HepG2 (cell line): ENCODE data around the gene CACNA2D3. TPM values are rescaled to one million over a fixed set of nuclear protein-coding genes. Genes with fewer than 3 reads are reported as not detected.

Source experiments
- ATAC-seq: fragments of 200-7000 bp; cut with Tn5 transposase; 3 replicates; pipeline ENCODE4 v1.9.1; 2020; ENCODE audit warnings: mild to moderate bottlenecking, moderate library complexity
- BruUV-seq: library from RNA; stranded (reverse); fragments of 400-500 nt; replicated peaks from 2 replicates; lab custom pipeline; 2021; lab: Mats Ljungman, UMichigan
- CTCF ChIA-PET: fragments of 300-600 bp; formaldehyde crosslinking; extraction: SDS; loops from one replicate; lab custom pipeline; 2021; ENCODE audit warnings: low total read pairs, inconsistent platforms, low intra/inter-chr PET ratio; lab: Yijun Ruan, JAX
- POLR2A ChIA-PET: fragments of 350-600 bp; sonication (Branson Sonifier 250); formaldehyde crosslinking; loops from one replicate; lab custom pipeline; 2020; ENCODE audit warnings: antibody characterized with exemption, inconsistent platforms; lab: Yijun Ruan, JAX
- DNase-seq: peaks from one replicate; pipeline ENCODE4 v3.0.0-alpha.2; 2015; ENCODE audit warnings: low spot score
- FAIRE-seq: peaks from 3 replicates; lab custom pipeline; 2011; peaks lifted over from hg19 to GRCh38; lab: Jason Lieb, UNC
- H2AFZ ChIP-seq: one replicate; pipeline ENCODE4 v1.6.1; 2011; ENCODE audit warnings: low read length, inconsistent platforms
- H3K27ac ChIP-seq: fragments of 300-600 bp; 3 replicates; pipeline ENCODE4 v1.8.0; 2011; ENCODE audit warnings: mixed run types, mild to moderate bottlenecking, mixed read lengths, low read length, inconsistent platforms; ENCODE audit not compliant: insufficient read depth; ENCODE audit errors: extremely low read length
- H3K27me3 ChIP-seq, 2 experiments: fragments of 200-600 bp in 1 of 2; 2 replicates in 1 of 2; 3 replicates in 1 of 2; pipeline versions ENCODE4 v1.6.0 to v1.8.0; 2011; ENCODE audit warnings: low read length in 2 of 2, mild to moderate bottlenecking in 2 of 2, moderate library complexity in 2 of 2, inconsistent platforms in 1 of 2; ENCODE audit not compliant: insufficient read depth in 2 of 2, control insufficient read depth in 1 of 2
- H3K36me3 ChIP-seq, 2 experiments: fragments of 200-600 bp in 1 of 2; replicated peaks in 1 of 2; 2 replicates in 1 of 2; 3 replicates in 1 of 2; pipeline versions ENCODE4 v1.5.1 to v1.8.0; 2011; ENCODE audit warnings: low read length in 2 of 2, inconsistent platforms in 1 of 2; ENCODE audit not compliant: insufficient read depth in 2 of 2, control insufficient read depth in 1 of 2
- H3K4me1 ChIP-seq: 2 replicates; pipeline ENCODE4 v1.5.1; 2012; ENCODE audit warnings: low read length, inconsistent platforms; ENCODE audit not compliant: insufficient read depth
- H3K4me2 ChIP-seq: 2 replicates; pipeline ENCODE4 v1.6.0; 2011; ENCODE audit warnings: low read depth, low read length, inconsistent platforms
- H3K4me3 ChIP-seq, 3 experiments: fragments of 200-600 bp in 1 of 3; sonication (generic), shearing (Covaris generic) in 1 of 3; replicated peaks in 1 of 3; 2 replicates each; pipeline ENCODE4 v1.5.1; 2011 to 2016; ENCODE audit warnings: low read length in 3 of 3, inconsistent platforms in 2 of 3, low read depth in 2 of 3, mild to moderate bottlenecking in 2 of 3, control low read depth in 1 of 3, mixed read lengths in 1 of 3; ENCODE audit not compliant: insufficient read depth in 1 of 3
- H3K79me2 ChIP-seq: one replicate; pipeline ENCODE4 v1.6.1; 2011; ENCODE audit warnings: low read length, inconsistent platforms; ENCODE audit not compliant: insufficient read depth
- H3K9ac ChIP-seq: 2 replicates; pipeline ENCODE4 v1.6.0; 2011; ENCODE audit warnings: mild to moderate bottlenecking, low read depth, low read length, inconsistent platforms; ENCODE audit not compliant: insufficient read depth
- H3K9me3 ChIP-seq: 2 replicates; pipeline ENCODE4 v1.5.1; 2012; ENCODE audit warnings: mild to moderate bottlenecking, low read length
- H4K20me1 ChIP-seq: 2 replicates; pipeline ENCODE4 v1.6.0; 2011; ENCODE audit warnings: inconsistent platforms, mild to moderate bottlenecking, low read length, moderate library complexity; ENCODE audit not compliant: insufficient read depth
- ATF6 ChIP-seq: sonication (generic); formaldehyde crosslinking; conservative IDR thresholded peaks from 2 replicates; pipeline ENCODE4 v1.4.0; 2020; ENCODE audit warnings: missing genetic modification reagents
- CEBPZ ChIP-seq: IDR thresholded peaks from 2 replicates; pipeline ENCODE4 v1.6.1; 2012; ENCODE audit warnings: low read length, improper control_type of control experiment
- CREM ChIP-seq, 2 experiments: sonication (generic) in 1 of 2; formaldehyde crosslinking in 1 of 2; IDR thresholded peaks; 2 replicates each; pipeline versions ENCODE4 v1.4.0 to v1.6.1; 2016 to 2020; ENCODE audit warnings: antibody characterized with exemption in 1 of 2, mild to moderate bottlenecking in 1 of 2, missing genetic modification reagents in 1 of 2
- HDAC2 ChIP-seq: sonication (generic); formaldehyde crosslinking; IDR thresholded peaks from 2 replicates; pipeline ENCODE4 v1.4.0; 2020; ENCODE audit warnings: missing genetic modification reagents
- IRF2 ChIP-seq: IDR thresholded peaks from 2 replicates; pipeline ENCODE4 v1.6.1; 2018; ENCODE audit warnings: missing genetic modification reagents, missing compliant biosample characterization
- MED1 ChIP-seq: sonication (generic); formaldehyde crosslinking; IDR thresholded peaks from 2 replicates; pipeline ENCODE4 v1.4.0; 2020; ENCODE audit warnings: missing genetic modification reagents
- NFYC ChIP-seq: IDR thresholded peaks from 2 replicates; pipeline ENCODE4 v1.6.1; 2016; ENCODE audit warnings: missing genetic modification reagents, missing compliant biosample characterization
- RAD51 ChIP-seq: fragments of 450-650 bp; IDR thresholded peaks from 2 replicates; pipeline ENCODE4 v1.6.1; 2016; ENCODE audit warnings: borderline replicate concordance
- SIX1 ChIP-seq: sonication (generic); formaldehyde crosslinking; IDR thresholded peaks from 2 replicates; pipeline ENCODE4 v1.4.0; 2020; ENCODE audit warnings: missing genetic modification reagents, borderline replicate concordance
- SP5 ChIP-seq: IDR thresholded peaks from 2 replicates; pipeline ENCODE4 v1.6.1; 2016; ENCODE audit warnings: low read depth, borderline replicate concordance
- ZFP41 ChIP-seq: sonication (generic); formaldehyde crosslinking; IDR thresholded peaks from 2 replicates; pipeline ENCODE4 v1.4.0; 2020; ENCODE audit warnings: mild to moderate bottlenecking, missing genetic modification reagents, borderline replicate concordance
- ZNF317 ChIP-seq: sonication (generic); formaldehyde crosslinking; IDR thresholded peaks from 2 replicates; pipeline ENCODE4 v1.5.0; 2020; ENCODE audit warnings: mild to moderate bottlenecking, missing genetic modification reagents
- ZNF549 ChIP-seq: sonication (generic); formaldehyde crosslinking; IDR thresholded peaks from 2 replicates; pipeline ENCODE4 v1.5.0; 2020; ENCODE audit warnings: missing genetic modification reagents
- ZNF770 ChIP-seq: sonication (generic); formaldehyde crosslinking; IDR thresholded peaks from 2 replicates; pipeline ENCODE4 v1.5.0; 2020; ENCODE audit warnings: mild to moderate bottlenecking, missing genetic modification reagents
- ZNF780A ChIP-seq: sonication (generic); formaldehyde crosslinking; IDR thresholded peaks from 2 replicates; pipeline ENCODE4 v1.8.0; 2022; ENCODE audit warnings: mild to moderate bottlenecking, missing genetic modification reagents, moderate library complexity
- WGBS: methylation state at CpG from one replicate; pipeline ENCODE4 v1.1.6; 2017; ENCODE audit warnings: low lambda C conversion rate; 5-methylcytosine and 5-hydroxymethylcytosine counted together
- in situ Hi-C: cut with HindIII; loops from 2 replicates; pipeline ENCODE4 v1.10.0; 2017; ENCODE audit warnings: low pct_unique_long_range_greater_than_20kb; ENCODE audit not compliant: extremely low pct_ligation_motif_present
- intact Hi-C: fragments of 100-400 bp; cut with micrococcal nuclease; formaldehyde crosslinking; loops from one replicate; pipeline ENCODE4 v1.10.0; 2022; ENCODE audit not compliant: unreplicated experiment
- polyA plus RNA-seq, 8 experiments: library from polyadenylated mRNA; depleted of rRNA in 3 of 8; stranded (reverse) in 7 of 8; unstranded in 1 of 8; fragments of >200 nt; fragmentation: Illumina TruSeq in 4 of 8; extraction: Trizol in 4 of 8; gene quantifications; 2 replicates each; pipeline versions ENCODE4 v1.2.1 to v1.2.3, GENCODE V29; 2011 to 2016; ENCODE audit warnings: low read depth in 4 of 8, missing spikeins in 1 of 8, mixed read lengths in 1 of 8; ENCODE audit not compliant: insufficient read depth in 1 of 8
- total RNA-seq, 5 experiments: library from RNA; depleted of rRNA; stranded (reverse); fragments of >200 nt; fragmentation: Illumina TruSeq; extraction: Trizol; gene quantifications; 2 replicates each; pipeline ENCODE4 v1.2.3, GENCODE V29; 2016; ENCODE audit warnings: low read depth in 1 of 5

CACNA2D3 gene
- total and polyA plus RNA-seq, 2 of the 13 experiments (the other 11 are each of a cell fraction or from before 2014, with no cell fraction given) = not detected

- no peak for TF ChIP-seq SP5 (CRISPR knock-in tag)
Measured at GRCh38 chr3:54758461-54758860, 636.1 kb downstream of the CACNA2D3 start (continued).

- WGBS = 0% methylated on average over 2 of the region's 2 CpGs
- Histone ChIP-seq H3K36me3 (no peaks in the 10 kb centered on the region), H3K9me3 (no peaks in the 10 kb centered on the region), H3K4me2 (no peak overlapping the region), H3K4me3 (no peak overlapping the region), H3K27me3 (no peaks in the 10 kb centered on the region; a peak in 1 of 5 replicates), H3K27ac (no peak overlapping the region), H4K20me1 (no peaks in the 10 kb centered on the region), H3K9ac (no peak overlapping the region), H3K79me2 (no peaks in the 10 kb centered on the region), H2AFZ (no peak overlapping the region), H3K4me1 (no peaks in the 10 kb centered on the region)
- POLR2A ChIA-PET = no interaction called here
- in situ Hi-C loops (no loop called here), intact Hi-C loops (no loop called here)
- ATAC-seq (no peak), DNase-seq (no peak), FAIRE-seq (no peak)
- no TSS peak for BruUV-seq
- TF ChIP-seq NFYC (CRISPR knock-in tag) = no peak
- TF ChIP-seq MED1 = no peak
- TF ChIP-seq ZNF780A (CRISPR knock-in tag) = no peak
- no peak for TF ChIP-seq CEBPZ
- TF ChIP-seq CREM (IDR thresholded peaks at IDR 0.05) = no peak
- TF ChIP-seq CREM (CRISPR knock-in tag; IDR thresholded peaks at IDR 0.05) = no peak
- TF ChIP-seq RAD51 = no peak
- no peak for TF ChIP-seq ATF6 (CRISPR knock-in tag)
- no peak for TF ChIP-seq SIX1 (CRISPR knock-in tag)
- TF ChIP-seq IRF2 (CRISPR knock-in tag) = no peak
- no peak for TF ChIP-seq ZFP41
- no peak for TF ChIP-seq ZNF549
- TF ChIP-seq HDAC2 (CRISPR knock-in tag) = no peak
- no peak for TF ChIP-seq ZNF770
- TF ChIP-seq ZNF317 (CRISPR knock-in tag) = no peak
- CTCF ChIA-PET = no interaction called here
Measured at GRCh38 chr3:54759166-54759565, 636.8 kb downstream of the CACNA2D3 start.
